Right lobe of liver (tissue), 6 donors: ENCODE data around the gene AMZ1. TPM values are rescaled to one million over a fixed set of nuclear protein-coding genes. Genes with fewer than 3 reads are reported as not detected.

Experiments
- ATAC-seq, 4 donors: fragments of 200-7000 bp; cut with Tn5 transposase; one replicate each; pipeline ENCODE4 v1.9.1; 2020; ENCODE audit warnings: mild to moderate bottlenecking in 4 of 4, moderate library complexity in 4 of 4
- DNase-seq, 3 donors: peaks; one replicate each; pipeline ENCODE4 v3.0.0-alpha.2; 2020
- H3K27ac ChIP-seq, 3 donors: fragments of 200-600 bp; one replicate each; pipeline ENCODE4 v1.8.0; 2022
- H3K27me3 ChIP-seq, 2 donors: fragments of 200-600 bp; one replicate each; pipeline ENCODE4 v1.8.0; 2022
- H3K36me3 ChIP-seq, 4 donors: fragments of 200-600 bp; sonication (generic) in 1 of 4; one replicate each; pipeline versions ENCODE4 v1.5.1 to v1.8.0; 2017 to 2022; ENCODE audit warnings: control low read depth in 1 of 4
- H3K4me1 ChIP-seq, 4 donors: fragments of 200-600 bp; sonication (generic) in 1 of 4; one replicate each; pipeline versions ENCODE4 v1.5.1 to v1.8.0; 2017 to 2022; ENCODE audit warnings: control low read depth in 1 of 4
- H3K4me3 ChIP-seq, 3 donors: fragments of 200-600 bp; one replicate each; pipeline ENCODE4 v1.8.0; 2022
- H3K9me3 ChIP-seq, 4 donors: fragments of 200-600 bp; sonication (generic) in 1 of 4; one replicate each; pipeline versions ENCODE4 v1.5.1 to v1.8.0; 2017 to 2022; ENCODE audit warnings: control low read depth in 1 of 4
- CTCF ChIP-seq, 4 donors: fragments of 200-600 bp in 3 of 4; fragments of 450-650 bp in 1 of 4; IDR thresholded peaks; one replicate each; pipeline versions ENCODE4 v1.5.1 to v1.8.0; 2016 to 2022; ENCODE audit warnings: antibody characterized with exemption in 4 of 4, mild to moderate bottlenecking in 2 of 4
- POLR2A ChIP-seq: fragments of 450-650 bp; IDR thresholded peaks from one replicate; pipeline ENCODE4 v1.6.1; 2017; ENCODE audit warnings: antibody characterized with exemption, mild to moderate bottlenecking
- WGBS: methylation state at CpG from one replicate; pipeline ENCODE4 v1.1.6; 2018; ENCODE audit warnings: low coverage, low lambda C conversion rate; ENCODE audit not compliant: insufficient coverage; ENCODE audit errors: missing lambda C conversion rate; 5-methylcytosine and 5-hydroxymethylcytosine counted together
- intact Hi-C, 2 donors: fragments of 100-400 bp; cut with DNase I; formaldehyde crosslinking; loops; one replicate each; pipeline versions ENCODE4 v1.11.2 to v1.14.1; 2022
- total RNA-seq, 6 experiments: library from RNA; depleted of rRNA in 2 of 6; stranded (reverse); fragments of >200 nt in 2 of 6; fragmentation: NEBNext Ultra II Directional in 3 of 6; extraction: Animal tissue kit (Norgen Biotek cat#: 25700) in 3 of 6; gene quantifications; one replicate each; pipeline versions ENCODE4 v1.1.0 to v1.2.4, GENCODE V29; 2016 to 2023
- donor health status: DM: no; HTN: yes; CAD: no.
- donor health status: DM: no; HTN: no; CAD: no.
- donor health status: DM: no; HTN: no; CAD: no.
- donor health status: DM: no; HTN: yes; CAD: no.
- donor health status: DM: no; HTN: yes; CAD: no.

The AMZ1 gene
- total RNA-seq, 6 experiments from 2014 or later, result 0.42 to 5.8 (median 1.4) TPM; not detected in 1

DNA sequence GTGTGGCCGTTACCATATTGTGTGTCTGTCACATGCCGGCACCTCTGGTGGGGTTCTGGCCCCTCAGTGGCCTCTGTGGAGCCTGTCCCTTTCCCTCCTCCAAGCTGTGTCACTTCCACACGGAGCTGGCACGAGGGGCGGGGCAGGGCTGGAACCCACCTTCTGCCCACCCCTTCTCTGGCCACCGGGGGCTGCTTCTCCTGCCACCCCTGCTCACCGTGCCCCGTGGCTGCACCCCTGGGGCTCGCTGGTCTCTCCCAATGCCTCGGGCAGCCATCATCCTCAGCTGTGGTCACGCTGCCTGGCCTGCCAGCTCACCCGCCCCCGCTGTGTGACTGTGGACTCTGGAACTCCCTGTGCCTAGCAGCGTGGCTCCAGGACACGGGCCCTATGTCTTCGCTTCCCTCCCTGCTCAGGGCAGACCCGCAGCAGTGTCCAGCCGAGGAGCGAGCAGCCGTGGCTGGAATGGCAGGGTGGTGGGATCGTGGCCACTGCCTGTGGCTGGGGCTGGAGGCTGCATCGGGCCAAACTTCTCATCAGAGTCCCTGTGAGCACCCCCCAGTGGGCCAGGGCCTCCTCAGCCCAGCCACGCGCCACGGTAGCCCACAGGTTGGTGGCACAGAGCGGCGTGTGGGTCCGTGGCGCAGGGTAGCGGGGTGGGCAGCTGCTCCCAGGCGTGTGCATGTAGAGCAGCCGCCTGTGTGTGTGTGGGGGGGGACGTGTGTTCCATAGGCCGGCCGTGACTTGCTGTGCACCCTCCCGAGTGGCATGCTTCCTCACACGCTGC, 48.1 kb upstream of the AMZ1 start:
- no peaks in the 10 kb centered on the region for H3K9me3 ChIP-seq
- intact Hi-C loops, result no loop called here
- no peak overlapping the region for H3K4me3 ChIP-seq
- H3K4me1 ChIP-seq, result peaks cover 0 to 73% (median 42%) of the 10 kb centered on the region in 4 donors
- no peaks in the 10 kb centered on the region for H3K36me3 ChIP-seq
- no peaks in the 10 kb centered on the region for H3K27me3 ChIP-seq
- peak overlapping the region in 2 of 3 donors; percentile 85 to 92 for H3K27ac ChIP-seq
- WGBS, result 40% methylated on average over 7 of the region's 37 CpGs
- peak in 1 of 4 donors; percentile 30 for TF ChIP-seq CTCF (IDR thresholded peaks at IDR 0.05)
- TF ChIP-seq POLR2A, result no peak
- DNase-seq, result peak in 1 of 3 donors; percentile 59
- no peak for ATAC-seq

DNA sequence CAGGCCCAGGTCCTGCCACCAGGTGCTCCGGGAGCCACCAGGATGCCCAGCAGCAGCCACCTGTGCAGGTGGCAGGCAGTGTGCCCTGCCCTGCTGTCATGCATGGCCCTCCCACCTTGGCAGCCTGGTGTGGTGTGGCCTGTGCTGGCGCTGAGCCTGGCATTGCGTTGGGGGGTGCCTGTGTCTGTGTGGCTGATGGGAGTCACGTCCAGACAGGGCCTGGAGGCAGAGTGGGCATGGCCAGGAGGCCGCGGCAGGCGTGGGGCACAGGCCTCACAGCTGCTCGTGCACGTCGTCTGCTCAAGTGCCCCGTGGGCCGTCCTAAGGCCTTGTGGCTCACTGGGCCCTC, 47.5 kb upstream of the AMZ1 start:
- intact Hi-C loops, result no loop called here
- no peak overlapping the region for H3K4me3 ChIP-seq
- ATAC-seq (peak; percentile 2 to 18 (median 8)), DNase-seq (peak in 2 of 3 donors; percentile 77 to 81)
- H3K36me3 ChIP-seq, result no peaks in the 10 kb centered on the region
- no peak for TF ChIP-seq CTCF (IDR thresholded peaks at IDR 0.05)
- TF ChIP-seq POLR2A, result peak; percentile 22
- no peaks in the 10 kb centered on the region for H3K27me3 ChIP-seq
- peaks cover 0 to 67% (median 39%) of the 10 kb centered on the region in 4 donors for H3K4me1 ChIP-seq
- no peaks in the 10 kb centered on the region for H3K9me3 ChIP-seq
- no CpG with 5 or more reads among the region's 12 CpGs for WGBS
- H3K27ac ChIP-seq, result peak overlapping the region in 2 of 3 donors; percentile 79 to 83

DNA sequence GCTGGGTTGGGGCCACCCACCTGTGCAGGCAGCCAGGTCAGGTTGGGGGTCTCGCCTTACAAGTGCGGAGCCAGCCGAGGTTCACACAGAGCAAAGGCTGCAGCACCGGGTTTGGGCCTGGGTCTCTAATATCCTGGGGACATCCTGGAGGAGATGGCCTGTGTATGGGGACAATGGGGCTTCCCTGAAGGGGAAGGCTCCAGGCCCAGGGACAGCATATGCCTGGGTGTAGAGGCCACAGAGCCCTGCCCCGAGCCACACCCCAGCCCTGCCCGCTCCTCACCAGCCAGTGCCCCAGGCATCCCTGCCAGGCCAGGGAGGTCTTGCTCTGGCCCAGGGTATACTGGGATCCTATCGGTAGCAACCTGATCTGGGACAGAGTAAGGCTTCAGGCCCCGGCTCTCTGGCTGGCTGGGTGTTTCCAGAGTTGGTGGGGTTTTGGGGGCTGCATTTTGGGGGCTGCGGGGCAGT, 47.1 kb upstream of the AMZ1 start:
- DNase-seq, result no peak

More for the DNA sequence above, 47.1 kb upstream of the AMZ1 start:
- no peaks in the 10 kb centered on the region for H3K36me3 ChIP-seq
- TF ChIP-seq POLR2A, result no peak
- no peak for TF ChIP-seq CTCF (IDR thresholded peaks at IDR 0.05)
- ATAC-seq, result peak; percentile 7 to 24 (median 9)
- H3K4me1 ChIP-seq, result peaks cover 0 to 63% (median 37%) of the 10 kb centered on the region in 4 donors
- no peaks in the 10 kb centered on the region for H3K27me3 ChIP-seq
- no peak overlapping the region for H3K4me3 ChIP-seq
- peak overlapping the region; percentile 79 to 83 (median 80) for H3K27ac ChIP-seq
- no CpG with 5 or more reads among the region's 9 CpGs for WGBS
- intact Hi-C loops, result no loop called here
- H3K9me3 ChIP-seq, result no peaks in the 10 kb centered on the region
